GM19023 (cell line): ENCODE data around the gene IGFALS.

Experiments
- ATAC-seq: cut with Tn5 transposase; IDR thresholded peaks from one replicate; pipeline ENCODE4 v1.9.1; 2021; ENCODE audit warnings: mild to moderate bottlenecking, moderate library complexity; ENCODE audit not compliant: unreplicated experiment

Gene IGFALS

DNA sequence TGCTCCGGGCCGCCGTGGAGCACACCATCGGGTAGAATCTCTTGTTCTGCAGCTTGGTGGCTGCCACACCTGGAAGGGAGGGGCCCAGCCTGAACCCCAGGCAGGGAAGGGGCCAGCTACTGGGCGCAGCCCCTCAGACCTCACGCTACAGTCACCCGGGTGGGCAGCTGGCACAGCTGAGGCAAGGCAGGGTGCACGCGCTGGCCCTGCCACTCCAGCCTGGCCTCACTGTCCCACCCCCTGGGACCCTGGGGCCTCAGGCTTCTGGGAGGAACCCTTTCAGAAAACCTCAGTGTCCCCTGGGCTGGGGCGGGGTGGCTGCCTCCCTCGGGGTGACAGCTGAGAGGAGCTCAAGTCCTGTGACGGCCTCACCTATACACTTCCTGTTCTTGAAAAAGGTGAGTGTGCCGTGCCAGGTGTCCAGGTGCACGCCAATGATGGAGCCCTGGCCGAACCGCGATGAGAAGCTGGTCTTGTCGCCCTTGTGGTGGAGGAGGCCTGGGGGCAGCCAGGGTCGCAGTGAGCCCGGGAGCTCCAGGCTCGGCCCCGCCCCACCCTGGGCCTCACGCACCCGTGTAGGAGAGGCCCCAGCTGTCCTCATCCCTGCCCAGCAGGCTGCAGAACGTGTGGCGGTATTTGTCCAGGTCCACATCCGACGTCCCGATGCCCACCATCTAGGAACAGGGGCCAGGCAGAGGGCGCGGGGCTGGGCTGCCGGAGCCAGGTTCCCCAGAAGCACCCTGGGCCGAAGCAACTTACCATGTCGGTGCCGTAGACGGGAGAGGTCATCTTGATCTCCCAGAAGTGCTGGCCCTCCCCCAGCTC is 15.9 kb downstream of the IGFALS start:
- no peak for ATAC-seq

DNA sequence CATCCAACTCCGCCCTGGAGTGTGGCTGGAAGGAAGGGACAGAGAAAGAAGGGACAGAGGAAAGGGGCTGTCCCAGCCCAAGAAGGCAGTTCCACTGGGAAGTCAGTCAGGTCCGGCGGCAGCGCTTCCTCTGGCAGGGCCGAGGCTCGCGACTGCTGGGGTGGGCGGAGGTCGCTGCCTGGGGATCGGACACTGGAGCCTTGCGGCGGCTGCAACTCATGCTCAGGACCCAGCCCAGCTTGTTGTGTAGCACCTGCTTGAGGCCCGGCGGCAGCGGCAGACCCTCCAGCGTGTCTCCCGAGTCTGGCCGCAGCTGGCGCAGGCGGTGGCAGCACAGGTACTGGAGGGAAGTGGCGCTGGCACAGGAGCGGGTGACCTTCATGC is 16.5 kb downstream of the IGFALS start:
- no peak for ATAC-seq

DNA sequence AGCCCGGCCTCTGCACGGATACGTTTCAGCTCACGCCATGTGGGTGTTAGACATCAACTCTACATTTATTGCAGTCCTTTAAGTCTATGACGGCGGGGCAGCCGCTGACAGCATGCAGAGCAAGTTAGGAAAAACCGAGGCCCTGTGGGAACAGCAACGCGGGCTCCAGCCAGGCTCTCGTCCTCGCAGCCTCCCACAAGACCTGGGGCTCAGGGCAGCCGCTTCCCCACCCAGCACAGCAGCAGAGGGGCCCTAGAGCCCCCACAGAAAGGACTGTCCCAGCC is 16.9 kb downstream of the IGFALS start:
- ATAC-seq: no peak

DNA sequence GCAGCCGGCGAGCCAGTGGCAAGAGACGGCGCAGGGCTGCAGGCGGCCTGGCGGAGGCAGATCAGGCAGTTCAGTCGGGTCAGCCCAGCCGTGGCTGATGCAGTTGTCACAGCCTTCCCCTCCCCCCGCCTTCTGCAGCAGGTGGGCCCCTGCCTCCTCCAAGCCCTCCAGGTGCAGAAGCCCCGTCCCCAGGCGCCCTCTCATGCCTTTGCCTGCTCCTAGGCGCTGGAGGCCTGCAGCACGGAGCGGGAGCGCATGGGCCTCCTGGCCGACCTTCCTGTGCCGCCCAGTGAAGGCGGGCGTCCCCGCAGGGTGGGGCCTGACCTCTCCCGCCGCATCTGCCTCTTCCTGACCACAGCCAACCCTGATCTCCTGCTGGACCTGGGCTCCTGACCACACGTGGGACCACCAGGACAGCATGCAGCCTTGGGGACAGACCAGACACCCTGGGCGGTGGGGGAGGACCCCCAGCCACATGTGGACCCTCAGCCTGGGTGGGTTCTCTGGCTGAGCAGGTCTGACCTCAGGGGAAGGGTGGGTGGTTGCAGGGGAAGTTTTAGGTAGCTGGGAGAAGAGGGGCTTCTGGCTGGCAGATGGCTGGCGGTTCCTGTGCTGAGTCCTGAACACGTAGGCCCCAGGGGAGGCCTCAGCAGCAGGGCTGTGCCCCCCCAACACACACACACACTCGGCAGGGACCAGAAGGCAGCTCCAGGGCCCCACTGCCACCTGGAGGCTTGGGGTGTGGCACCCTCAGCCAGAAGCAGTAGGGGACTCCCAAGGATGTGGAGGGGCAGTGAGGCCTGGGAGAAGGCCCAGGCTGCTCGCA is 17.4 kb downstream of the IGFALS start:
- ATAC-seq: no peak

DNA sequence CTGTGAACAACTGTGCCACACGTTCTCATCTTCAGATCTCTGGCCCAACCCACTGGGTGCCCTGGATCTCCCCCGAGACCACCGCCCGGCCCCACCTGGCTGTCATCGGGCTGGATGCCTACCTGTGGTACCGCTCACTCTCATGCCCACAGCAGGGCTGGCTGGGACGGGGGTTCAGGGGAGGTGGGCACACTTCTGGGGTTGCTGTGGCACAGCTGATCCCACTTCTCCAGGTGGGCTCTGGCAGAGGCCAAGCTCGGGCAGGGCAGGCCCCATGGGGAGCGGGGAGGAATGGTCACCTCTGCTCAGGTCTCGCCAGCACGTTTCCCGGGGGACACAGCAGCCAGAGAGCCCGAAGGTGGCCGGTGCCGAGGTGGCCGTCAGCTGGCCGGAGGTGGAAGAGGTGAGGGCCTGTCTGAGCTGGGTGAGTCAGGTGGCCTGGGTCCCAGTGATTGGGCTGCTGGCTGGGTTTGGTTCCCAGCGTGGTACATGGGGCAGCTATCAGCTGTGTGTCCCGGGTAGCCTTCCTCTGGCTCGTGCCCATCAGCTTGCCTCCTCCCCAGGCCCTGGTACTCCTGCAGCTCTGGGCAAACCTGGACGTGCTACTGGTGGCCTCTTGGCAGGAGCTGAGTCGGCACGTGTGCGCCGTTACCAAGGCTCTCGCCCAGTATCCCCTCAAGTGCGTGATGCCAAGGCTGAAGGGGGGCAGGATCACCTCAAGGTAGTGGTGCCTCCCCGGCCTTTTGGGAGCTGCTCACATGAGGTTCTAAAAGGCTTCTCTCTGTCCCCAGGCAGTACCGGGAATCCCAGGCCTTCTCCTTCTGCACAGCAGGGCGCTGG is 18.3 kb downstream of the IGFALS start:
- ATAC-seq: no peak

DNA sequence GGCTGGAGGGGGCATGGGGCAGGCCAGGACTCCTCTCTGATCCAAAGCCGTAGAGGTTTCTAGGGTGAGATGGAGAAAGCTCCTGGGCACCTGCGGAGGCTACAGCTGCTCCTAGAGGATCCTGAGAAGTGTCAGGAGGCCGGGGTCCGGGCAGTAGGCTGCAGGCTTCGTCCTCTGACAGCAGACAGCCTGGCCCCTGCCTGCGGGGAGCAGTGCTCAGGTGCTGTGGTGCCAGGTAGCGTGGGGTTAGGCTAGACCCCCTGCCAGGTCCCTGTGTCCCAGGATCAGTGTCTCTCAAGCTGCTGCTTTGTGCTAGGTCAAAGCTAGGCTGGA is 19.1 kb downstream of the IGFALS start:
- ATAC-seq: no peak

DNA sequence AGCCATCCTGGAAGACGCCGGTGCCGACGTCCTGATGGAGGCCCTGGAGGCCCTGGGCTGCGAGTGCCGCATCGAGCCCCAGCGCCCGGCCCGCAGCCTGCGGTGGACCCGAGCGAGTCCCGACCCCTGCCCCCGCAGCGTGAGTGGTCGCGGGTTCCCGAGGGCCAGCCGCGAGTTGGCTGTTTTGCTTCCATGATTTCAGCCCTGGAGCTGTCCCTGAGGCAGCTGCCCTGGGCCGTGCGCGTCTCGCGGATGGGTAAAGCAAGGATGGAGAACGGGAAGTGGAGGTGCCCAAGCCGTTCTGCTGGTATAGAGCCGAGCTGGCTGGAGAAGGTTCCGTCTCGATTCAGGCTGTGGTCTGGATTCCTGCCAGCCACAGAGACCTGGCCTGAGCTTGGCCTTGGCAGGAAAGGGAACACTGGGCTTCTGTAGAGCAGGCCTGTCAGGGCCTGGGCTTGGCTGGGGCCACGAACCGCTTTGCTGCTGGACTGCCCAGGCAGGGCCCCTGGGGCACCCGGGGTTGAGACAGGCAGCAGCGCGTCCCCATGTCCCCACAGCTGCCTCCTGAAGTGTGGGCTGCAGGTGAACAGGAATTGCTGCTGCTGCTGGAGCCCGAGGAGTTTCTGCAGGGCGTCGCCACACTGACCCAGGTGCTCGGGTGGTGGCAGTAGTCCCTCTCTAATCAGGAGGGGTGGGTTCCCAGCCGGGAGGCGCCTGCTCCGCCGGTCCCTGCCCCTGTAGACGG is 19.6 kb downstream of the IGFALS start:
- ATAC-seq: no peak

DNA sequence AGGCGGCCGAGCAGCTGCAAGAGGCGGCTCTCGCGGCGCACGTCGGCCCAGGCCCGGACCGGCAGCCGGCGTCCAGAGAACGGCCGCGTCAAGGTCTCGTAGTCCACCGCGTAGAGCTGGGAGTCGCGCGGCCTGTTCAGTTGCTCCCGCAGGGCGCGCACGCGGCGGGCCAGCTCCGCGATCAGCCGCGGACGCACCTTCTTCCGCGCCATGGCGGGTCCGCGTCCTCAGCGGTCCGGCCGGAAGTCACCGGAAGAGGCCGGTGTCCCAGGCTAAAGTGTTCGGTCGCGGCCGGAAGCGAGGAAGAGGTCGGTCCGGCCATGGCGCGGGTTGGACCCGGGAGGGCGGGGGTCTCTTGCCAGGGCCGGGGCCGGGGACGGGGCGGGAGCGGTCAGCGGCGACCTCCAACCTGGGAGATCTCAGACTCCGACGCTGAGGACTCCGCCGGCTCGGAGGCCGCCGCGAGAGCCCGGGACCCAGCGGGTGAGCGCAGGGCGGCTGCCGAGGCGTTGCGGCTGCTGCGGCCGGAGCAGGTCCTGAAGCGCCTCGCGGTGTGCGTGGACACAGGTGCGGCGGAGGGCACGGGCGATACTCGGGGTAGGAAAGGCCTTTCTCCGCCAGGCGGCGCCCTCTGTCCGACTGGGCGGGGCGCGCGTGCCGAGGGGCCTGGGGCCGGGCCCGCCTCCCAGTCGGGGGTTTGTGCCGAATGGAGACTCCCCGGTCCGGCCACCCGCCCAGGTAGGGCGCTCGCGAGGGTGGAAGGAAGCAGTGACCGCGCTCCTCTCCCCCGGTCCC is 20.4 kb downstream of the IGFALS start, which contains the start of gene MRPS34:
TSS of gene MRPS34 (minus strand) at position 227 of the 795 bp plus-strand sequence. CDS start at position 212, 15 bp downstream.
- peak; percentile 47 for ATAC-seq

DNA sequence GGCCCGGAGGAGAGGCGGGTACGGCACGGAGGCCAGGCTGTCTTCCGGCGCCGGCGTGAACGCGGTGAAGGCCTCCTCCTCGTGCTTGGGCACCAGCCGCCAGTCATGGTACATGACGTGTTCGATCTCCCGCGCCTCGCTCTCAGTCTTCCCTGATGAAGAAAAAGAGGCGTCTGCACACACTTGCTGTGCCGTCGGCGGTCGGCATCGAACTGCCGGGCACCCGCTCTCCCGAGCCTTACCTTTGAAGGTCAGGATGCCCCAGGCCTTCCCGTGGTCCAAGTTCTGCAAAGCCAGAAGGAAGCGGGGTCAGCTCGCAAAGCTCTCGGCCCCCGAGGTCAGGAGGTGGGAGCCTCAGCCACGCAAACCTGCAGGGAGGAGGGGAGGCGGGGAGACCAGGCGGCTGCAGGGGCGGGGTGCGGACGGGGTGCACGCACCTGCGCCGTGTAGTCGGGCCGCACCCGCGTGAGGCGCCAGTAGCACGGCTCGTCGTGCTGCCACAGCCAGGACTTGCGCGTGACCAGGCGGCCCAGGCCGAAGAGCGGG is 21.1 kb downstream of the IGFALS start, which contains the start of gene EME2:
TSS of gene EME2 (plus strand) at position 449 of the 546 bp plus-strand sequence. CDS start 418 bp downstream, outside the sequence.
- ATAC-seq: no peak

DNA sequence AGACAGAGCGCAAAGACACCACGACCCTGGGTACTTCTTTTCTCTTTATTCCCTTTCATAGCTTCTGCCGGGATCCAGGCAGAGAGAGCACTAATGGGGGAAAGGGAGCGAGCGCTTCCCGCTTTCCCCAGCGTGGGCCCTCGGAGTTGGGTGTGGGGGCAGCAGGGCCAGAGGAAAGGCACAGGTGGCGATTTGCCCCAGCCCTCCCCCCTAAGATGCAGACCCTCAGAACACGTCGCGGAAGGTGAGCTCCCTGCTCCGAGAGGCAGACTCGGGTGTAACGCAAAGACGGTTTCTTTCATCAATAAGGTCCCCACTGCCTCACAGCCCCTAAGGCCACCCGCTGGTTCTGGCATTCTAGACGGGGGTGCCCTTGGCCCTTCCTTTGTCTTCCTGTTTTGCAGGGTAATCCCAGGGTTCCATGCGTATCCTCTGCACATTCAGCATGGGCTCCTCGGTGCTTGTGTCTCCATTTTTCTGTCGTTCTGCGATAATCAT is 21.6 kb downstream of the IGFALS start:
- no peak for ATAC-seq

DNA sequence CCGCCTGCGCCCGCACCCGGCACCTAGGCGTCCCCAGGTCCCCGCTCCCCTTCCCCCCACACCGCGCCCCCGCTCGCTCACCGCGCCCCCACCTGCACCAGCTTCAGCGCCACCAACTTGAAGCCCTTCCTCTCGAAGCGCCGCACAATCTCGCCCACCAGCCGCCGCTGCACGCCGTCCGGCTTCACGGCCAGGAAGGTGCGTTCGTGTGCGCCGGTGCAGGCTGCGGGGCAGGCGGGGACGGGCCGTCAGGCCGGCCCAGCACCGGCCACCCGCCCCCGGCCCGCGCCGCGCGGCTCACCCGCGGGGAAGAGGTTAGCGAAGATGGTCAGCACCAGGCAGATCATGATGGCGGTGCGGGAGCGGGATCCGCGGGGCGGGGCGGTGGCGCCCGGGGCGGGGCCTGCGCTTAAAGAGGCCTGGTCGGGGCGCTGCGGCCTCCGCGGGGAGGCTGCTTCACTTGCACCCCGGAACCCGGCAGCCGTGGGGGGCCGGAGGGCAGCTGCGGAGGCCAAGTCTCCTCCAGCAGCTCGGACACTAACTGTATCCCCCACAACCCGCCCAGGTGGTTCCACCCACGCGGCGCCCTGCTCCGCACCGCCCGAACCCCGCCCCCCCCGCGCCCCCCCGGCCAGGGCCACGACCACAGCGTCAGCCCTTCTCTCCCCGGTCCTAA is 22.2 kb downstream of the IGFALS start, which contains the start of gene NME3:
TSS of gene NME3 (minus strand) at position 356 of the 676 bp plus-strand sequence. CDS start at position 347, 9 bp downstream.
- ATAC-seq: peak; percentile 32

DNA sequence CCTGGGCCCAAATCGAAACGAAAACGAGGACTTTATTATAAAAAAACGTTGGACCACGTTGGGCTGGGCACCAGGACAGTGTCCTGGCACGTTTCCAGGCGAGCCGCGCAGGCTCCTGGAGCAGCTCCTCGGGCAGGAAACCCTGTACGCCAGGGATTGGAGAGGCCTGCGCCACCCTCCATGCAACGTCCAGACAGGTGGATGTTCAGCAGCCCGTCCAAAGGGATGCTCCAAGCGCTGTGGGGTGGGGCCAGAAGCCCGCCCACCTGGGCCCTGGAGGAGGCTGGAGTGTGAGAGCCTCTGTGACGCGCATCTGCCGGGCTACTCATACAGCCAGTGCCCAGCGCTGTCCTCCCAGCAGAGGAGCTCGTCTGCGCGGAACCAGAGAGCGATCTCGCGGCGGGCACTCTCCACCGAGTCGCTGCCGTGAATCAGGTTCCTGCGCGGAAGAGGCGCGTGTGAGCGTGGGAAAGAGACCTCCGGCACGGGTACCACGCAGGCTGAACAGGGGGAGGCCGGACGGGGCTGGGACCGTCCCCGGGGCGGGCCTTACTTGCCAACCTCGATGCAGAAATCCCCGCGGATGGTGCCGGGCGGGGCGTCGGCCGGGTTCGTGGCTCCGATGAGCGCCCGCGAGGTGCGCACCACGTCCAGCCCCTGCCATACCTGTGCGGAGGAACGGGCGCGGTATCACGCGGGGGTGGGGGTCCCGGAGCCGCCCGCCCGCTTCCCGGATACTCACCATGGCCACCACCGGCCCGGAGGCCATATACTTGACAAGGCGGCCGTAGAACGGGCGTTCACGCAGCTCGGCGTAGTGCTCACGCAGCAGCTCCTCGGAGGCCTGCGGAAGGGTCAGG is 22.9 kb downstream of the IGFALS start:
- ATAC-seq: no peak

DNA sequence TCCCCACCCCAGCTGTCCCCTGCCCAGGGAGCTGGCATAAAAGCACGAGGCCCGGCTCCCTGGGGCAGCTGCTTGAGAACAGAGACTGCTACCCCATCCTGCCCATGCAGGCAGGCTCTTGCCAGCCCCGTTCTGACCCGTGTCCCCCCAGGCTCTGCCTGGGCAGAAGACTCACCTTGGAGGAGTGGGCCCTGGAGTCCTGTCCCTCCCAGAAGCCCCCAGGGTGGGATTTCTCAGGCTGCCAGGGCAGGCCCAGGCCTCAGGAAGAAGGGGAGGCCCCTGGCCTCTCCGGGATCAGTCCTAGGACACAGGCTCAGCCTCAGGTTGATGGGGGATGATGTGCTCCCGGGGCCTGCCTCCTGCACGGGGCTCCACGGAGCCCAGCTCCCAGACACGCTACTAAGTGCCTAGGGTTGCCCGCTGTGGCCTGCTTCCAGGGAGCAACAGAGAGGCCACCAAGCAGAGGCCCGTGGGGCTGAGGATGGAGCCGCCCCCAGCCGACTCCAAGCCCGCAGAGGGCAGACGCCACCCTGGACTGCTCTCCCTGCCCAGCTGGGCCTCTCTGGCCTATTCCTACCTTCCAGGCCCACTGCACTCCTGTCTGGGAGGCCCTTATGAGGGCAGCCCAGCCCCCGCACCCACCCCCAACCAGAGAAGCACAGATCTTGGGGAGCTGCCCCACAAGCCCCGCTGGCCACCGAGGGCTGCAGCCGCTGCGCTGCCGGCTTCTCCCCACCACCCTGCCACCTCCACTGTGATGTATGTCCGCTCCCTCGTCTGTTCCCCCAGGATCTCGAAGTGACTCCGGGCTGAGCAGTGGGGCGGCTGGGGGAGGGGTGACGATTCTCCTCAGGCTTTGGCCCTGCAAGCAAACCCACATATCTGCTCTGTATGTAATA is 23.9 kb downstream of the IGFALS start:
- no peak for ATAC-seq

DNA sequence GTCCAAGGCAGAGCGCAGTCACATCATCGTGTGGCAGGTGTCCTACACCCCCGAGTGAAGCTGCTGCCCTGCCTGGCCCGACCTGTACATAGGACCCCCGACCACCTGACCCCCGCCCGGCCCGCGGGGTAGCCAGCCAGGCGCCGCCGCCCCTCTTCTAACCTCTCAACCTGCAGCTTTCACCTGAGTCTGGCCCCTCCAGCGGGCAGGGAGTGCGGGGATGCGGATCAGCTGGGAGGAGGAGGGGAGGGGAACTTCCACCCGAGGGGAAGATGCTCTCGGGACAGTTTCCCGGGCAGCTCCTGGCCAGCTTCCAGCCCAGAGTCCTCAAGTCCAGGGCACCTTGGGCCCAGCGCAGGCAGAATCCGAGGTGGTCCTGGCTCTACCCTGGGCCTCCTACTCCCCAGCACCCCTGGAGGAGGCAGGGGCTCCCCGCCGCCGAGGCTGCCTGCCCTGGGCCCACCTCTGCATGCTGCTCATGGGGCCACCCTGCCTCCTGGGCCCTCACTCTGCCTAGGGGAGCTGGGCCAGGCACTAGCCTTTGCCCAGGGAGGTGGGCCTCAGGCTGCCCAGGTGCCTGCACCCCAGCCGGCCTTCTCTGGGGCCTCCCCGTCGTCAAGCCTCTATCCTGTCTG is 24.6 kb downstream of the IGFALS start:
- no peak for ATAC-seq

DNA sequence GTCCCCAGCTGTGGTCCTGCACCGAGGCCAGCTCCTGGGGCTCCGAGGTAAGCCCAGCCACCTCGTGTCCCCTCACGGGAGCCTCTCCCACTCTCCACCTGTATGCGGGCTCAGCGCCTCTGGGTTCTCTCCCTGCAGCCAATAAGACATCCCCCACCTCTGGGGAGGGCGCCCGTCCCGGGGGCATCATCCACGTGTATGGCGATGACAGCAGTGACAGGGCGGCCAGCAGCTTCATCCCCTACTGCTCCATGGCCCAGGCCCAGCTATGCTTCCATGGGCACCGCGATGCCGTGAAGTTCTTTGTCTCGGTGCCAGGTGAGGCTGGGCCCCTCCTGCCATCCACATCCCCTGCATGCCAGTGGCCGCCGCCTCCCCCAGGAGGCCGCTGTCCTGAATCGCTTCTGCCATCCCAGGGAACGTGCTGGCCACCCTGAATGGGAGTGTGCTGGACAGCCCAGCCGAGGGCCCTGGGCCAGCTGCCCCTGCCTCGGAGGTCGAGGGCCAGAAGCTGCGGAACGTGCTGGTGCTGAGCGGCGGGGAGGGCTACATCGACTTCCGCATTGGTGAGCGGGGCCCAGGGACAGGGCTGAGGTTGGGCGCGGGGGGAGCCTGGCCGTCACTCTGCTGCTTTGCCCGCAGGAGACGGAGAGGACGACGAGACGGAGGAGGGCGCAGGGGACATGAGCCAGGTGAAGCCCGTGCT is 25.3 kb downstream of the IGFALS start:
- no peak for ATAC-seq
